CMK (cell line): ENCODE measurements around the gene ADGB.

Experiments used
- DNase-seq: peaks from one replicate; pipeline ENCODE4 v3.0.0-alpha.2; 2010; ENCODE audit warnings: low read depth

ADGB gene

DNA sequence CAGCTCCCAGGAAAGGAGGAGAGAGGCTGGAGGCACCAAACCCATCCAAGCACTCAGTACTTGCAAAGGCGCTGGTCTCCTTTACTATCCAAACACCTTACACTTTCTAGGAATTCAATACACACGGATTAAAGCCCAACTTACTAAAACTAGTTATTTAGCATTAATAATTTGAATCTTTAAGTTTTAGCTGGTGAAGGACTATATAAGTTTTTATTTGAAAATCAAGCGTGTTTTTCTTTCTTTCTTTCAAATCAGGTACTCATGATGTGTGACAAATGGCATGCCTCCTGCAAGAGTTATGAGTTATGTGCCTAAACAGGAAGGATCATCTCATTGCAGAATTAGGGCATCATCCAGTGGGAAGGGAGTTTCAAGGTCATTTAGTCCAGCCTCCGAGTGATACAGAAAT, 263.7 kb downstream of the ADGB start:
- no peak for DNase-seq

DNA sequence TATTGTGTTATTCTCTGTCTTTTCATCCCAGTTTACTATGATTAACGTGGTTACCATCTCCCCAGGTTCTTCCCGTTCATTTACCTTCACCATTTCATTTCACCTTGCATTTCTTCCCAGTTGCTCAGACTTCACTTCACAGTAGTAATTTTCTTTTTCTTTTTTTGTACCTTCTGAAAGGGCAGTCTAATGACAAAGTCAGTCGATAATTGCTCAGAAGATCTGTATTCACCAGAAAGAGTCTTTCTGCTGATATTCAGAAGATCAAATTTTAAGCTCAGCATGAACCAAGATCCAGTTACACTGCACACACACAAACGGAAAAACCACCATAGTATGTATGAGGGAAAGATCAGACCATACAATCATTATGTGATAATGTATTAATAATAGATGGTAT, 265.5 kb downstream of the ADGB start:
- no peak for DNase-seq

DNA sequence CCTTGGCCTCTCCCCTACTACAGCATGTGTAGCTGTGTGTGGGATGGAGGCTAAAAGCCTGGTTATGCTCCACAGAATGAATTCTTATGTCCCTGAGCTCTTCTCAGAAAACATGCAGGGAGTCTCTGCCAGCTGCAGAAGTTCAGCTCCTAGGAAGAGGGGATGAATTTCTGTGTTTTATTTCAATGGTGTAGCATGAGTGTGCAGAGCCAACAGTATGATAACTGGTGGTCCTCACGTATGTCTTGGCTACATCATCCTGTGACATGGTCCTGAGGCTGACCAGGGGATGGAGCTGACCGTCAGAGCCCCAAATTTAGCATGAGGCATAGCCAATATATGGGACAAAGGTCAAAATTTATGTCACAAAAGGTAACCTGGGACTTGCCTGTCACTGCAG, 266.1 kb downstream of the ADGB start:
- no peak for DNase-seq
